Neural crest cell (in vitro differentiated cells): Measurements from ENCODE around the gene INKA2. TPM values are rescaled to one million over a fixed set of nuclear protein-coding genes. Genes with fewer than 3 reads are reported as not detected.

ENCODE experiments used
- DNase-seq: peaks from one replicate; pipeline ENCODE4 v3.0.0; 2021; ENCODE audit warnings: low read depth, mixed read lengths, low spot score
- H3K27ac Mint-ChIP-seq: one replicate; pipeline ENCODE4 v1.8.0; 2021; ENCODE audit warnings: mild to moderate bottlenecking, mixed read lengths; ENCODE audit not compliant: unreplicated experiment
- H3K27me3 Mint-ChIP-seq: 2 replicates; pipeline ENCODE4 v1.8.0; 2021; ENCODE audit warnings: low read depth, mild to moderate bottlenecking, mixed read lengths
- H3K36me3 Mint-ChIP-seq: 2 replicates; pipeline ENCODE4 v1.8.0; 2021; ENCODE audit warnings: low read depth, mild to moderate bottlenecking, mixed read lengths
- H3K4me1 Mint-ChIP-seq: 2 replicates; pipeline ENCODE4 v1.8.0; 2021; ENCODE audit warnings: mixed read lengths
- H3K4me3 Mint-ChIP-seq: one replicate; pipeline ENCODE4 v1.8.0; 2021; ENCODE audit warnings: mild to moderate bottlenecking, mixed read lengths
- H3K9me3 Mint-ChIP-seq: 2 replicates; pipeline ENCODE4 v1.8.0; 2021; ENCODE audit warnings: mixed read lengths
- CTCF ChIP-seq: fragments of 200-600 bp; sonication (generic); conservative IDR thresholded peaks from 2 replicates; pipeline ENCODE4 v1.5.0; 2021; ENCODE audit warnings: antibody characterized with exemption, mild to moderate bottlenecking
- total RNA-seq: library from RNA; stranded (reverse); gene quantifications from 2 replicates; pipeline ENCODE4 v1.2.1, GENCODE V29; 2021

The INKA2 gene
- total RNA-seq, 1 donor from 2014 or later, result 3.5 TPM

- Mint-ChIP-seq H3K27me3 (no peaks in the 10 kb centered on the region), H3K4me3 (no peak overlapping the region), H3K9me3 (no peaks in the 10 kb centered on the region), H3K4me1 (no peaks in the 10 kb centered on the region), H3K27ac (no peak overlapping the region), H3K36me3 (peaks cover 6% of the 10 kb centered on the region)
- no peak for TF ChIP-seq CTCF
- DNase-seq, result no peak
Measured at GRCh38 chr1:111702504-111703050, 36.6 kb downstream of the INKA2 start.

GRCh38 chr1:111699268-111699667, 39.9 kb downstream of the INKA2 start:
- no peak for DNase-seq
- no peaks in the 10 kb centered on the region for H3K4me1 Mint-ChIP-seq
- TF ChIP-seq CTCF, result no peak
- no peak overlapping the region for H3K27ac Mint-ChIP-seq
- H3K36me3 Mint-ChIP-seq, result peaks cover 6% of the 10 kb centered on the region
- no peak overlapping the region for H3K4me3 Mint-ChIP-seq
- no peaks in the 10 kb centered on the region for H3K9me3 Mint-ChIP-seq
- H3K27me3 Mint-ChIP-seq, result no peaks in the 10 kb centered on the region

- H3K36me3 Mint-ChIP-seq, result peaks cover 6% of the 10 kb centered on the region
- no peak overlapping the region for H3K4me3 Mint-ChIP-seq
- H3K9me3 Mint-ChIP-seq, result no peaks in the 10 kb centered on the region
- H3K4me1 Mint-ChIP-seq, result no peaks in the 10 kb centered on the region
- no peaks in the 10 kb centered on the region for H3K27me3 Mint-ChIP-seq
- no peak overlapping the region for H3K27ac Mint-ChIP-seq
- DNase-seq, result no peak
- TF ChIP-seq CTCF, result no peak
Measured at GRCh38 chr1:111696330-111696729, 42.9 kb downstream of the INKA2 start.

- no peak for TF ChIP-seq CTCF
- no peak for DNase-seq
- Mint-ChIP-seq H3K4me3 (no peak overlapping the region), H3K27ac (no peak overlapping the region), H3K9me3 (no peaks in the 10 kb centered on the region), H3K27me3 (no peaks in the 10 kb centered on the region), H3K36me3 (peaks cover 4% of the 10 kb centered on the region), H3K4me1 (no peaks in the 10 kb centered on the region)
Measured at GRCh38 chr1:111695801-111696200, 43.4 kb downstream of the INKA2 start.

- no peak overlapping the region for H3K27ac Mint-ChIP-seq
- TF ChIP-seq CTCF, result no peak
- no peaks in the 10 kb centered on the region for H3K27me3 Mint-ChIP-seq
Measured at GRCh38 chr1:111691886-111692285, 47.3 kb downstream of the INKA2 start.

GRCh38 chr1:111690306-111690617, 48.9 kb downstream of the INKA2 start:
- Mint-ChIP-seq H3K4me1 (peaks cover 4% of the 10 kb centered on the region), H3K27ac (peak overlapping the region; percentile 69), H3K9me3 (peaks cover 3% of the 10 kb centered on the region), H3K36me3 (peaks cover 10% of the 10 kb centered on the region), H3K27me3 (no peaks in the 10 kb centered on the region), H3K4me3 (no peak overlapping the region)
- DNase-seq, result no peak
- TF ChIP-seq CTCF, result no peak

More at GRCh38 chr1:111691886-111692285, 47.3 kb downstream of the INKA2 start:
- H3K36me3 Mint-ChIP-seq, result peaks cover 8% of the 10 kb centered on the region
- H3K4me3 Mint-ChIP-seq, result no peak overlapping the region
- peaks cover 4% of the 10 kb centered on the region for H3K4me1 Mint-ChIP-seq
- no peak for DNase-seq
- H3K9me3 Mint-ChIP-seq, result peaks cover 3% of the 10 kb centered on the region
